ENCODE data around the gene MYCL.
A peak's percentile ranks its signal among the peaks of the same experiment; 100 is the strongest.

The MYCL gene

DNA sequence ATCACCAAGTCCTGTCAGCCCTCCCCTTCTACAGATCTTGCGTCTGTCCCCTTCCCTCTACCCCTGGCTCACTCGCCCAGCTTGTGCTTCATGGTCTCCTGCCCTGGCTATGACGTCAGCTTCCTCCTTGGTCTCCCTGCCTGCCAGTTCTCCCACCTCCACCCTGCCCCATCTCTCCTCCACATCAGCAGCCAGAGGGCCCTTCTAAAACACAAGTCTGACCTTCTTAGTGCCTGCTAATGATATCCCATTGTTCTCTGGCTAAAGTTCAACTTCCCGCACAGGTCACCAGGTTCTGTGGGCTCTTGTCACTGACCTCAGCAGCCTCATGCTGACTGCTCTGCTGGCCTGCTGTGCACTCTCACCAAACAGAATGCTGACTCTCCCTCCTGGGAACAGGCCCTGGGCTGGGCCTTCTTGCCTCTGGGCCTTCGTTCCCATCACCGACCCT is 24.7 kb upstream of the MYCL start (continued):
- TF ChIP-seq INSM2 (tag by site-specific recombination; IDR thresholded peaks at IDR 0.05) = no peak
- no peak for TF ChIP-seq KLF9 (tag by site-specific recombination; IDR thresholded peaks at IDR 0.05; ENCODE audit: low read depth)
- TF ChIP-seq ZSCAN16 (tag by site-specific recombination; IDR thresholded peaks at IDR 0.05) = no peak
- TF ChIP-seq KLF17 (tag by site-specific recombination; IDR thresholded peaks at IDR 0.05) = 0 out of 2 replicates have a peak, but pooled peaks have one; percentile 42
- TF ChIP-seq ZNF777 (tag by site-specific recombination; IDR thresholded peaks at IDR 0.05; ENCODE audit: borderline replicate concordance) = no peak
- no peak for TF ChIP-seq ZBTB7A (tag by site-specific recombination; IDR thresholded peaks at IDR 0.05; ENCODE audit: low read depth)
- TF ChIP-seq TCF7L2 (IDR thresholded peaks at IDR 0.05; ENCODE audit: borderline replicate concordance, low read depth, low read length) = no peak
- TF ChIP-seq ZNF664 (tag by site-specific recombination; IDR thresholded peaks at IDR 0.05) = no peak
- TF ChIP-seq ZNF555 (tag by site-specific recombination; conservative IDR thresholded peaks at IDR 0.05) = no peak
- no peak for TF ChIP-seq ZNF184 (tag by site-specific recombination; IDR thresholded peaks at IDR 0.05)
- TF ChIP-seq, protein P1, sequence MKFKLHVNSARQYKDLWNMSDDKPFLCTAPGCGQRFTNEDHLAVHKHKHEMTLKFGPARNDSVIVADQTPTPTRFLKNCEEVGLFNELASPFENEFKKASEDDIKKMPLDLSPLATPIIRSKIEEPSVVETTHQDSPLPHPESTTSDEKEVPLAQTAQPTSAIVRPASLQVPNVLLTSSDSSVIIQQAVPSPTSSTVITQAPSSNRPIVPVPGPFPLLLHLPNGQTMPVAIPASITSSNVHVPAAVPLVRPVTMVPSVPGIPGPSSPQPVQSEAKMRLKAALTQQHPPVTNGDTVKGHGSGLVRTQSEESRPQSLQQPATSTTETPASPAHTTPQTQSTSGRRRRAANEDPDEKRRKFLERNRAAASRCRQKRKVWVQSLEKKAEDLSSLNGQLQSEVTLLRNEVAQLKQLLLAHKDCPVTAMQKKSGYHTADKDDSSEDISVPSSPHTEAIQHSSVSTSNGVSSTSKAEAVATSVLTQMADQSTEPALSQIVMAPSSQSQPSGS (tag by site-specific recombination; IDR thresholded peaks at IDR 0.05; ENCODE audit: low read depth) = peak; percentile 86
- TF ChIP-seq ZNF211 (tag by site-specific recombination; IDR thresholded peaks at IDR 0.05; ENCODE audit: low read depth) = no peak
- no peak for TF ChIP-seq PRDM2 (tag by site-specific recombination; IDR thresholded peaks at IDR 0.05; ENCODE audit: borderline replicate concordance)
- TF ChIP-seq ZNF169 (tag by site-specific recombination; IDR thresholded peaks at IDR 0.05) = no peak
- no peak for TF ChIP-seq YY2 (tag by site-specific recombination; IDR thresholded peaks at IDR 0.05)
- TF ChIP-seq ZBTB10 (tag by site-specific recombination; IDR thresholded peaks at IDR 0.05) = no peak

Data from HEK293 (cell line).